HG03280 (cell line): Measurements from ENCODE around the gene CD3E.
"Not testable (repeated sequence)": the region's sequence is repeated elsewhere in the genome, so short reads cannot be mapped to it uniquely, and the experiment has no call there.

Experiments
- ATAC-seq: cut with Tn5 transposase; IDR thresholded peaks from one replicate; pipeline ENCODE4 v1.9.1; 2021; ENCODE audit warnings: mild to moderate bottlenecking, moderate library complexity; ENCODE audit not compliant: unreplicated experiment

CD3E gene

DNA sequence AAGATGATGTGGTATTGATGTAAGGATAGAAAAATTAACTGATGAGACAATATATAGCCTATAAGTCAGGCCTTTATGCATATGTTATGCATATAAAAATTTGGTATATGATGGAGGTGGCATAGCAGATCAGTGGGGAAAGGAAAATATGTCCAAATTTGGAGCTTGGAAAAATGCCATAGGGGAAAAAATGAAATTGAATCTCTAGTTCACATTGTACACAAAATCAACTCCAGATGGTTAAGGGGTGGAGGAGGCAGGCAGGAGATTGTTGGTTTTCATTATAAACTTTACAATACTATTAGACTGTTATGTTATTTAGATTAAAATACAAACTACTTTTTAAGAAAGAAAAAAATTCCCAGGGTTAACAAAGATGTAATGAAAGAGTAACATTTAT is 15.1 kb upstream of the CD3E start:
- no peak for ATAC-seq

DNA sequence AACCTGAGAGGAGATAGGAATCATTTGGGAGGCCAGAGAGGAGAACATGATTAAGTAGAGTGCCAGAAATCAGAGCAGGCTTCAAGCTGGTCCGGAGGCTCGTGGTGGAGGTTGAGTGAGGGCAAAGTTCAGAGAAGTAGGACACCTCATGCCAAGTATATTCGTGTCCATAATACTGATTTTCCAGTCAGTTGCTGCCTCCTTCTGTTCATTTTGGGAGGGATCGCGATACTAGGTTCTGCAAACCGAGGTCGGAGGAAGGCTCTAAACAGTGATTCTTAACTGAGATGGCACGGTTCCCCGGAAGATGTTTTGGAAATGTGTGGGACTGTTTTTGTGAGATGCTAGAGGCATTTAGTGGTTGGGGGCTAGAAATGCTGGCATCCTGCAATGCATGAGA is 13.6 kb upstream of the CD3E start:
- ATAC-seq = no peak

DNA sequence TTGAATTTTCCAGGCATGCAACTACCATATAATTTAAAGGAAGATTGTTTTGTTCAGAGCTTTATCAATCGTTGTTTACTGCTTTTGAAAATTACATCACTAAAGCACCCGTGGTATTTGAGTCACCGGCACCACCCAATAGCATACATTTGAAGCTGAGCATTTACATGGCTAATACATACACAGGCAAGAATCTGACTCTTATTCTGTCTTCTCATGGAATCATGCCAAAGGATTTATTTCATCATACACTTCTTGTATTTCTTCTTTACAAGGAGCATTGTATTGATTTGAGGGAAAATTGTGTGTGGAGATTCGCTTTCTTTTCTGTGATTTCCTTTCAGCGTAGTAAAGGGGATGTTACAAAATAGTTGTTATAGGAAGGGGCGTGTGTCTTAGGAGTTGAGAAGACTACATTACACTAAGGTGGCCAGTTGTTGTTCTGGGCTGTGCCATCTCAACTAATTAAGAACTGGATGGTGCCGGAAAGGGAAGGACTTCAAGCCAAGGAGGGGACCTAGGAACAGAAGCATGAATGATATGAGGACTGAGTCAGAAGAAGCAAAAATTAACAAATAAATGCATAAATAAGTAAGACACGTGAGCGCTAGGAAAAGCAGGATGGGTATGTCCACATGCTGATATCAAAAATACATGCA is 12.9 kb upstream of the CD3E start:
- no peak for ATAC-seq

DNA sequence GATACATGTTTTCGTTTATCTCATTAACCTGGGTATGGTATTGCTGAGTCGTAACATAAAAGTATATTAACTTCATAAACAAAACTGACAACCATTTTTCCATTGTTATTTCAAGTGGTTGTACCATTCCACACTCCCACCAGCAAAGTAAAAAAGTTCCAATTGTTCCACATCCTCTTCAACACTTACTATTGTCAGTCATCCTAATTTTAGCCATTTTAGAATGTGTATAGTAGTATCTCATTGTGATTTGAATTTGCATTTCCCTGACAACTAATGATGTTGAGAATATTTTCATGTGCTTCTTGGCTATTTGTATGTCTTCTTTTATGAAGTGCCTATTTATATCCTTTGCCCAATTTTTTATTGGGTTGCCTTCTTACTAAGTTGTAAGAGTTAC is 10.5 kb upstream of the CD3E start:
- ATAC-seq = no peak

DNA sequence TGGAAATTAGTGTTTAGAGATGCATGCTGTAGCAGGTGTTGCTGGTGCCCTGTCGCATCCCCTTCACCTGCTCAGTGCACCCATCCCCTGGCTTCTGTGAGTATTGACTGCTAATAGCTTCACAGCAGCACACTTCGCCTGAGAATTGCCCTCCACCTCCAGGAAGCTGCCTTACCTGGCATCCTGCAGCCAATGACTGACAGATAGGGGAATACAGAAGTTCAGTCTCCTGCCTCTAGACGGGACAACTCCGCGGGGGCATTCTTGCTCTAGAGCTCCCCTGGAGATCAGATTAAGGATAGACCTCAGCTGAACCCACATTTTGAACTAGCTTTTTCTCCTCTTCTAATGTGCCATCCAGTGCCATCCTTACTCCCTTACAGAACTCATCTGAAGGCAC is 9.3 kb upstream of the CD3E start:
- ATAC-seq = no peak

DNA sequence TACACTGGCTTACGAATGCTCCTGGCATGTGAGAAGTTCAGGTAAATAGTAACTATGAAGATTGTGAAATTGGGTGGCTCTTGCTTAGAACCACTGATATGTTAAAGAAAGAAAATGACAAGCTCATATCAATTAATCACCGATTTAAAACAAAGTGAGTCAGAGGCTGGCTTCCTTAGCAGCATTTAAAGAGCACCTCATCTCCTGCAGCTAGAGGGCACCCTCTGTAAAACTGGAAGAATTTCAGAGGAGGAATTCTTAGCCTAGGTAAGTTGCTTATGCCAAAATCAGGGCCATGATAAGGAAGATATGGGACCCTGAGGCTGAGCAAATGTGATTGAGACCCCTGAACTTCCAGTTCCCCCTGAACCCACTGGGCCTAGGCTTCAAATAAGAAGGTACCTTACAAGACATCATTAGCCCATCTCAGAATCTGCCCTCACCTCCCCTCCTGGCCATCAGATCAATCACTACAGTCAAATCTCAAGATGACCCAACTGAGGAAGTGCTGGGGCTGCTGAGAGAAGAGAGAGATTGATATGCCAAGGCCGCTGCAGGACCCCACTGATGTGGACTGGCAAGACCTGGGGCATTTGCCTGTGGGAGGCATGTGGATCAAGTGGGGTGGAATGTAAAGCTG is 8.6 kb upstream of the CD3E start:
- no peak for ATAC-seq

DNA sequence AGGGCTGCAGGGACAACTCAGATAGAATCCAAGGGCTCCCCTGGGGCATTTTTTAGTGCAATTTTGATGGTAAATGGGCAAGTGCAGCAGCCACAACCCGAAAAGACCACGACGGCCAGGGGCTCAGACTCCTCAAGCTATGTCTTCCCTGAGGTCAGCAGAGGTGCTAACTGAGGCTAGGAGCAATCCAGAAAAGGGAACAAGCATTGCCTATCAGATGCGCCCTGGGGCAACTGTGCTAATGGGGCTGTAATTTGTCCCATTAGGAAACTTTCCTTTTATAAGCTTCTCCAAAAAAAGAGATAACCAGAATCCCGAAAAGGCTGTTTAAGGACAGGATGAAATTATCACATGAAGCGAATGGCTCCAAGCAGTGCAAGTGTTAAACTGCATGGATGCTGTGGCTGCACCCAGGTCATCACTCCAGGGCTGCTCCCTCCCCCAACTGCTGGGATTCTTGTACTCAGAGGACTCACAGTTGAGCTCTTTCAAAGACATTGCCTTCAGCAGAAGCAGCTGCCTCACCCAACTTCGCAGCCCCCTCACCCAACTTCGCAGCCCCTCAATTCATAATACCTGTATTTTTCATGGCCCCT is 2.8 kb upstream of the CD3E start:
- ATAC-seq = no peak

DNA sequence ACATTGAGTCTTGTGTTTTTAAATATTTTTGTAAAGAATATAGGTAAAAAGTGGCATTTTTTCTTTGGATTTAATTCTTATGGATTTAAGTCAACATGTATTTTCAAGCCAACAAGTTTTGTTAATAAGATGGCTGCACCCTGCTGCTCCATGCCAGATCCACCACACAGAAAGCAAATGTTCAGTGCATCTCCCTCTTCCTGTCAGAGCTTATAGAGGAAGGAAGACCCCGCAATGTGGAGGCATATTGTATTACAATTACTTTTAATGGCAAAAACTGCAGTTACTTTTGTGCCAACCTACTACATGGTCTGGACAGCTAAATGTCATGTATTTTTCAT is 333 bp upstream of the CD3E start:
- no peak for ATAC-seq

DNA sequence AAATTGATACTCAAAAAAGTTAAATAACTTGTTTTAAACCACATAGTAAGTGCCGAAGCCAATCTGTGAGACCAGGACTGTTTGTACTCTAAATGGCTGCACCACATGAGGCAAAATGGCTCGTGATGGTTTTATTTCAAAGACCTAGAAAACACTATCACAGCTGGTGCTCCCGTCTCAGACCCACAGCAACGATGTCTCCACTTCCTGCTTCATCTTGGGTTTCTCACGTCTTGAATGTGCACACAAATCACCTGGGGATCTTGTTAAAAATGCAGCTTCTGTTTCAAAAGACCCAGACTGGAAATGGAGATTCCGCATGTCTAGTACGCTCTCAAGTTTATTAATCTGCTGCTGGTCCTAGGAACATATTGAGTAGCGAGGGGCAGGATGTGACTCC is 1.2 kb downstream of the CD3E start:
- no peak for ATAC-seq

DNA sequence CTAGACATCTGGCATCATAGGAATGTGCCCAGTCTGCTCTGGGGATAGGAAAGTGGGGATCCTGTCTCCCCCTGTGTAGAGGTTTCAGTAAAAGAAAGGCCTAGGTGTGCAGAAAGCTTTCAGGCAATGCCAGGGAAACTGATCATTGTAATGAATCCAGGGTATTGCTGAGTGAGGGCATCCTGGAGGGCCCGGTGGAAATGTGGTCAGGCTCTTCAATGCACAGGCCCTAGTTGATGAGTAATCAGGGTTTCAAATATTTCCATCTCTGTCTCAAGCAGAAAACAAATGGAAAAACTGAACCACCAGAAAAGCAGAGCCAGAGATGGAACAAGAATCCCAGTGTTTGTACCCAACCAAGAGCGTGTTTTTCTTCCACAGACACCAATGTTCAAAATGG is 2.0 kb downstream of the CD3E start:
- ATAC-seq = no peak

DNA sequence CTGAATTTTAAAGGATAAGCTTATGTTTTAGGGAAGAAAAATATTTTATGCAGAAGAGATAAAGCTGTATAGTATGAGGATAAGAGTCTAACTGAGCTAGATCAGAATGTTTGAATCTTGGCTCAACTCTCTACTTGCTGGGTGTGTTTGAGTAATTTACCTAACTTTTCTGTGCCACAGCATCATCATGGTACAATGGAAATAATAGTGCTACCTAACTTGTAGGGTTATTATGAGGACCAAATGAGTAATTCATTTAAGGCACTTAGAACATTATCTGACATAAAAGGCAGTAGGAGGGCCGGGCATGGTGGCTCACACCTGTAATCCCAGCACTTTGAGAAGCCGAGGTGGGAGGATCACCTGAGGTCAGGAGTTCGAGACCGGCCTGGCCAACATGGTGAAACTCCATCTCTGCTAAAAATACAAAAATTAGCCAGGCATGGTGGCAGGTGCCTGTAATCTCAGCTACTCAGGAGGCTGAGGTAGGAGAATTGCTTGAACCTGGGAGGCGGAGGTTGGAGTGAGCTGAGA is 4.5 kb downstream of the CD3E start:
- not testable (repeated sequence) for ATAC-seq

DNA sequence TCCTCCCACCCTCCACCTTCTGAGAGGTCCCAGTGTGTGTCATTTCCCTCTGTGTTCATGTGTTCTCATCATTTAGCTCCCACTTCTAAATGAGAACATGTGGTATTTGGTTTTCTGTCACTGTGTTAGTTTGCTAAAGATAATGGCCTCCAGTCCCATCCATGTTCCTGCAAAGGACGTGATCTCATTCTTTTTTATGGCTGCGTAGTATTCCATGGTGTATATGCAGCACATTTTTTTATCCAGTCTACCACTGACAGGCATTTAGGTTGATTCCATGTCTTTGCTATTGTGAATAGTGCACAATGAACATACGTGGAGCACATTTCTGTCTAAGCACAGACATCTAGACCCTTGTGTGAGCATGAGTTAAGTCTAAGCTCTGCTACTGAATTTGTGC is 5.7 kb downstream of the CD3E start:
- ATAC-seq = no peak

DNA sequence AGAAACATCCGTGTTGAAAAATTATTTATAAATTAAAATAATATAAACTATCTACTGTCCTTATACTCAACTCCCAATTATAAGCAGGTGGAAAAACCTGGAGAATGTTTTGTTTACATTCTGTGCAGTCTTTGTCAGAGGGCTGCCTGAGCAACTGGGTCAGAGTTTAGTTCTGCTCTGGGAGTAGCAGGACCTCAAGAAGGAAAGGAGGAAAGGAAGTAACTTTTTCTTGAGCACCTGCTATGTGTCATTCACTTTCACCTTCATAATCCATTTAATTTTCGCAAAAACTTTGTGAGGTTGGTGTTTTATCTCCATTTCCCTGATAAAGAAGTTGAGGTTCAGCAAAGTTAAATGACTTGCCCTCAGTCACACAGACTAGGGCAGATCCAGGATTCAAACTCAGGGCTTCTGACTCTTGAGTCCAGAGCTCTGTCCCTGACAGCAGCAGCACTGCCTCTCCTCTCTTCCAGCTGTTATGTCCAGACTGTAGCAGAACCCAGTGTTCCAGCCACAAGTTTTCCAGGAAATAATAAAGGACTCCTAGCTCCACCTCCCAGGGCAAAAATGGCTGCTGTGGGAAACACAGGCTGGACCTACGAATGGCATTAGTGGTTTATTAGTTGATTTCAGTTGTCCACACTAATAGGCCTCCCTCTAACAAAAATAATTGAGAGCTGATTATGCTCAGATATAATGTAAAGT is 6.4 kb downstream of the CD3E start:
- no peak for ATAC-seq

DNA sequence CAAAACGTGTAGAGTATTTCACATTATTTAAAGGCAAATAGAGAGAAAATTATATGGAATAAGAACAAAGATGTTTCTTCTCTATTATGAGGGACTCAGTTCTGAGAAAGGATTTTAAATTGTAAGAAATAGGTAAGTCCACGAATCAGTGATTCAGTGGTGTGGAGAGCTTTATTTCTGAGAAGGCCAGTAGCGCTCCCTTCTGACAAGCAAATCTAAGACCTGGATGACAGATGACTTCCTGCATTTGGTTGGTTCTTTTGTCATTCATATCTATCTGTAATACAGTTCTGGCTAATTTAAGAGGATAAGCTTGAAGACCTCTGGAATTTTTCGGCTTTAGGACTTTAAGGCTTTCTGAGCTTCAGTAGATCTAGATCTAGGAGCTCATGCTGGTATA is 7.0 kb downstream of the CD3E start:
- ATAC-seq = no peak

DNA sequence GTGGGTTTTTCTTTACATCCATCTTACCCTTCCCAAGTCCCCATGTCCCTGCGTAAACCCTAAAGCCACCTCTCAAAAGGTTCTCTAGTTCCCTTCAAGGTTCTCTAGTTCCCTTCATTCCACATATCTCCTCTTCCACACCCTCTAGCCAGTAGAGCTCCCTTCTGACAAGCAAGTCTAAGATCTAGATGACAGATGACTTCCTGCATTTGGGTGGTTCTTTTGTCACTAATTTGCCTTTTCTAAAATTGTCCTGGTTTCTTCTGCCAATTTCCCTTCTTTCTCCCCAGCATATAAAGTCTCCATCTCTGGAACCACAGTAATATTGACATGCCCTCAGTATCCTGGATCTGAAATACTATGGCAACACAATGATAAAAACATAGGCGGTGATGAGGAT is 7.8 kb downstream of the CD3E start:
- ATAC-seq = no peak

DNA sequence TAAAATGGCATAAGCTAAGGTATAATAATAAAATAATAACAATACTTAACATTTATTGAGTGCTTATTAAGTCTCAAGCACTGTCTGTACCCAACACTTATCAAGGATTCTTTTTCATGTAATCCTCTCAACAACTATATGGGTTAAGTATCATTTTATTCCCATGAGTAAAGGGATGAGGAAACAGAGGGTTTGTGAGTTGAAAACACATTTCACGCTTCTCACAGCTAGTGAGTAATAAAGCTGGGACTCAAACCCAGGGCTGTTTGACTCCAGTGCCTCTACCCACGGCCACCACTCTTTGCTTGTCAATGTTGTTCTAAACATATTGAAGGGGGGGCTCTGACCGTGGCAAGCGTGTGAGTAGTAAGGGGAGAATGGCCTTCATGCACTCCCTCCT is 8.7 kb downstream of the CD3E start:
- no peak for ATAC-seq

DNA sequence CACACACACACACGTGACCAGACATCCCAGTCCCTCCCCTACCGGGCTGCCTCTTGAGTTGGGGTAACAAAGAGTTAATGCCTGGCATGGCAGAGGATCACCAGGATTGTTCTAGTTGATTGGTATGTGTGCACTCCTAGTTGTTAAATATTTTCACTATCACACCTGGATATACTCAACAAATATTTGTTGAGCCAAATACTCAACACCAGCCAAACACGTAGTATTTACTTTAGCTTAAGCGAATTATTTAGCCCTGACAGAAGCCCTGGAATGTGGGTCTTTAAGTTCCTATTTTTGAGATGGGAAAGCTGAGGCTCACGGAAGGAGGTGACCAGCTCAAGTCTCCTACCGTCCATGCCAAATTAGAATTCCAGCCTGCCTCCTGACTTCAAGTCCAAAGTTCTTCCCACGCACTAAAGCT is 10.5 kb downstream of the CD3E start:
- no peak for ATAC-seq

DNA sequence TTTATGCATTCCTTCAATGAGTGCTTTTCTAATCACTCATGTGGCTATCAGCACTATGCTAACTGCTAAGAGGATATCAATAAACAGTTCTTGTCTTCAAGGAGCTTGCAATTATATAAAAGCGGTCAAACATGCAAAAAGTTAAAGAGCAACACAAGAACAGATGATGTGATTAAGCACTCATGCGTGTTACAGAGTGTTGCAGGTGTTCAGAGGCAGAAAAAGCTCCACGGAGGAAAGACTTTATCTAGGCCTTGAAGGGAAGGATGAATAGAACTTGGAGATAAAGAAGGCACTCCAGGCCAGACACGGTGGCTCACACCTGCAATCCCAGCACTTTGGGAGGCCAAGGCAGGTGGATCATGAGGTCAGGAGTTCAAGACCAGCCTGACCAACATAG is 13.6 kb downstream of the CD3E start:
- no peak for ATAC-seq

DNA sequence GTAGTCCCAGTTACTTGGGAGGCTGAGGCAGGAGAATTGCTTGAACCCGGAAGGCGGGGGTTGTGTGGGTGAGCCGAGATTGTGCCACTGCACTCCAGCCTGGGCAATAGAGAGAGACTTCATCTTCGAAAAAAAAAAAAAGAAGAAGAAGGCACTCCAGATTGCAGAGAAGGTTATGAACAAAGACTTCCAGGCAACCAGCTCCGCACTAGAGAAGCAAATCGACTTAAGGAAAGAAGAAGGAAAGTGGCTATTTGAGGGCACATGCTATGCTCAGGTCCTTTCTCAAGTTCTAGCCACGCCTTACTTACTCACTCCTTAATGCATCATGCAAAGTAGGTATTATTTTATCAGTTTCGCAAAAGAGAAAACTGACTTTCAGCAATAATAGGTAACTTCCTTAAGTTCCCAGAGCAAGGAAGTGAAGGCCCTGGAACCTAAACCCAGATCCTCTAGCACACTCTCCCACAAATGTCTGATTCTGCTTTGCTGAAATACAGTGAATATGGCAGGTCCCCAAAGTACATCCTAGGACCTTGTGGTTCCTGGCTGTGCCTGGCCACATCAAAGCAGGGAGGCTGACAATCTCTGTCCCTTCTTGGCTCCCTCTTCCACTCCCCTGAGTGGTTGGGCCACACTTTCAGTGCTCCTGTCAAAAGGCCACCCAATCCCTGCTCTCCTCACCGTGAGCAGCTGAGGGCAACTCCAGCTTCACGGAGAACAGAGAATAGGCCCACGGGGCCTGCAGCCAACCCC is 14.2 kb downstream of the CD3E start:
- ATAC-seq = no peak

DNA sequence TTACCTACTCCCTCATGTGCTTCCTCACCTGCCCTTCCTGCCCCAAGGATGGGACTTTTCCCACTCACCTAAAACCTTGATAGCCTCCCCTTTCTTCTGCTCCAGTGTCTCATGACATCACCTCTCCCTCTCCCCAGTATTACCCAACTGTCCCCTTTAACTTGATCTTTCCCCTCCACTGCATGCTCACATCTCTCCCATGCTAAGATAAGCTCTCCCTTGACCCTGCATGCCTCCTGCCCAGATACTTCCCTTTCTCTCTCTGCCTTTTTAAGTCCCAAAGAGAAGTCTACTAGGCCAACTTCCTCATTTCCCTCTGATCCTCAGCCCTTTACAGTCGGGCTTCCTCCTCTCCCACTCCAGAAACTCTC is 14.8 kb downstream of the CD3E start:
- ATAC-seq = no peak

DNA sequence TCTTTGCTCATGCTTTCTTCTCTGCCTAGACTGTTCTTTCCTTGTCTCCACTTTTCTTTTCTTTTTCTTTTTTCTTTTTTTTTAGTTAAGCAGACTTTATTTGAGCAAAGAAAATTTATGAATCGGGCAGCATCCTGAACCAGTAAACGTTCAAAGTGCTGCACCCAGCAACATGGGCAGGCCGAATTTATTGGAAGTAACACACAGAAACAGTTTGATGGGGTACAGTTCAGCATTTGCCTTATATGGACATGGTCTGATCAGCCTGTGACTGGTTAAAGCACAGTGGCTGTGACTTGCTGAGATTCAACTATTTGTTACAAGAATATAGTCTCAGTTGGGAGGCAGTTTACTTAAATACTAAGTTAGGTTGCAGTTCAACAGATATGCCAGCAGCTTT is 16.0 kb downstream of the CD3E start:
- no peak for ATAC-seq
